Measurements from ENCODE around the gene UGT8.

DNA sequence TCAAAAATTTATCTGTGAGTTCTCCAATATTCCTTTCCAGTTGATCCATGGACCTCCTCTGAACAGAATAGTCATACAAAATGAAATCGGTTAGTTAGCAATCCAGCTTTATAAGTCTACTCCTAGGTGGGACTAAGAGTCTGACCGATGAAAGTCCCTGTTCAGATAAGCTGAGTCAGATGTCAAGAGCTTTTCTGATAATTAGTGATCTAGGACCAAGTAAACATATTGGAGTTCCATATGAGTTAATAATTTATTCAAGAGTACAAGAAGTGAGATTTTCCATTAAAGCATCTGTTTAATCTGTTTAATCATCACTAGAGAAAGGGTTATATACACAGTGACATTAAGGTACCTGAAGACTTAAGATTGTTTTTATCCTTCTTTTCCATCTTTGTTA, 74.7 kb downstream of the UGT8 start:
- no peak for TF ChIP-seq EZH2 (IDR thresholded peaks at IDR 0.05; ENCODE audit: insufficient read depth, low read length)
- TF ChIP-seq, protein P1, sequence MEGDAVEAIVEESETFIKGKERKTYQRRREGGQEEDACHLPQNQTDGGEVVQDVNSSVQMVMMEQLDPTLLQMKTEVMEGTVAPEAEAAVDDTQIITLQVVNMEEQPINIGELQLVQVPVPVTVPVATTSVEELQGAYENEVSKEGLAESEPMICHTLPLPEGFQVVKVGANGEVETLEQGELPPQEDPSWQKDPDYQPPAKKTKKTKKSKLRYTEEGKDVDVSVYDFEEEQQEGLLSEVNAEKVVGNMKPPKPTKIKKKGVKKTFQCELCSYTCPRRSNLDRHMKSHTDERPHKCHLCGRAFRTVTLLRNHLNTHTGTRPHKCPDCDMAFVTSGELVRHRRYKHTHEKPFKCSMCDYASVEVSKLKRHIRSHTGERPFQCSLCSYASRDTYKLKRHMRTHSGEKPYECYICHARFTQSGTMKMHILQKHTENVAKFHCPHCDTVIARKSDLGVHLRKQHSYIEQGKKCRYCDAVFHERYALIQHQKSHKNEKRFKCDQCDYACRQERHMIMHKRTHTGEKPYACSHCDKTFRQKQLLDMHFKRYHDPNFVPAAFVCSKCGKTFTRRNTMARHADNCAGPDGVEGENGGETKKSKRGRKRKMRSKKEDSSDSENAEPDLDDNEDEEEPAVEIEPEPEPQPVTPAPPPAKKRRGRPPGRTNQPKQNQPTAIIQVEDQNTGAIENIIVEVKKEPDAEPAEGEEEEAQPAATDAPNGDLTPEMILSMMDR (IDR thresholded peaks at IDR 0.05; ENCODE audit: insufficient read depth, low read depth, low read length) = no peak

All from astrocyte (in vitro differentiated cells and primary cell).